Nephron progenitor cell (in vitro differentiated cells): Measurements from ENCODE around the gene CELF1.

Experiments
- DNase-seq: peaks from one replicate; pipeline ENCODE4 v3.0.0; 2021
- H3K27ac Mint-ChIP-seq: 2 replicates; pipeline ENCODE4 v1.8.0; 2021; ENCODE audit warnings: mild to moderate bottlenecking, moderate library complexity, mixed read lengths
- H3K27me3 Mint-ChIP-seq: 2 replicates; pipeline ENCODE4 v1.8.0; 2021; ENCODE audit warnings: mild to moderate bottlenecking, low read depth, mixed read lengths; ENCODE audit not compliant: poor library complexity
- H3K36me3 Mint-ChIP-seq: 2 replicates; pipeline ENCODE4 v1.8.0; 2021; ENCODE audit warnings: low read depth, mixed read lengths
- H3K4me1 Mint-ChIP-seq: 2 replicates; pipeline ENCODE4 v1.8.0; 2021; ENCODE audit warnings: mixed read lengths
- H3K4me3 Mint-ChIP-seq: 2 replicates; pipeline ENCODE4 v1.8.0; 2021; ENCODE audit warnings: mild to moderate bottlenecking, moderate library complexity, mixed read lengths
- H3K9me3 Mint-ChIP-seq: 2 replicates; pipeline ENCODE4 v1.8.0; 2021; ENCODE audit warnings: mild to moderate bottlenecking, moderate library complexity, mixed read lengths
- CTCF ChIP-seq: fragments of 200-600 bp; sonication (generic); IDR thresholded peaks from 2 replicates; pipeline ENCODE4 v1.5.0; 2021; ENCODE audit warnings: antibody characterized with exemption

Gene CELF1

GRCh38 chr11:47593492-47593933 lies 40.6 kb upstream of the CELF1 start:
- H3K9me3 Mint-ChIP-seq, result no peaks in the 10 kb centered on the region
- peaks cover 8% of the 10 kb centered on the region for H3K36me3 Mint-ChIP-seq
- H3K4me1 Mint-ChIP-seq, result peaks cover 56% of the 10 kb centered on the region
- no peak for TF ChIP-seq CTCF
- no peak for DNase-seq
- H3K27me3 Mint-ChIP-seq, result peaks cover 26% of the 10 kb centered on the region
- peak overlapping the region; percentile 85 for H3K27ac Mint-ChIP-seq
- peak overlapping the region; percentile 92 for H3K4me3 Mint-ChIP-seq

- Mint-ChIP-seq H3K9me3 (no peaks in the 10 kb centered on the region), H3K36me3 (peaks cover 11% of the 10 kb centered on the region), H3K4me1 (peaks cover 58% of the 10 kb centered on the region), H3K4me3 (peak overlapping the region; percentile 92), H3K27ac (no peak overlapping the region), H3K27me3 (peaks cover 26% of the 10 kb centered on the region)
- DNase-seq, result no peak
- no peak for TF ChIP-seq CTCF
These were observed 40.0 kb upstream of the CELF1 start for GRCh38 chr11:47592970-47593369.

GRCh38 chr11:47592251-47592650 lies 39.3 kb upstream of the CELF1 start:
- peak overlapping the region; percentile 99 for H3K27ac Mint-ChIP-seq
- peaks cover 11% of the 10 kb centered on the region for H3K36me3 Mint-ChIP-seq
- DNase-seq, result no peak
- H3K27me3 Mint-ChIP-seq, result peaks cover 26% of the 10 kb centered on the region
- H3K9me3 Mint-ChIP-seq, result no peaks in the 10 kb centered on the region
- no peak for TF ChIP-seq CTCF
- H3K4me3 Mint-ChIP-seq, result peak overlapping the region; percentile 92
- H3K4me1 Mint-ChIP-seq, result peaks cover 63% of the 10 kb centered on the region

GRCh38 chr11:47591764-47592163 lies 38.8 kb upstream of the CELF1 start:
- Mint-ChIP-seq H3K27ac (peak overlapping the region; percentile 99), H3K9me3 (no peaks in the 10 kb centered on the region), H3K4me3 (peak overlapping the region; percentile 92), H3K4me1 (peaks cover 64% of the 10 kb centered on the region), H3K27me3 (peaks cover 26% of the 10 kb centered on the region), H3K36me3 (peaks cover 11% of the 10 kb centered on the region)
- DNase-seq, result peak; percentile 39
- TF ChIP-seq CTCF, result no peak

GRCh38 chr11:47589977-47590861 lies 37.3 kb upstream of the CELF1 start:
- H3K27me3 Mint-ChIP-seq, result peaks cover 26% of the 10 kb centered on the region
- no peak for DNase-seq
- H3K36me3 Mint-ChIP-seq, result peaks cover 14% of the 10 kb centered on the region
- no peak overlapping the region for H3K27ac Mint-ChIP-seq
- H3K9me3 Mint-ChIP-seq, result no peaks in the 10 kb centered on the region
- TF ChIP-seq CTCF, result no peak
- H3K4me3 Mint-ChIP-seq, result no peak overlapping the region
- H3K4me1 Mint-ChIP-seq, result peaks cover 60% of the 10 kb centered on the region

GRCh38 chr11:47589584-47589976 lies 36.6 kb upstream of the CELF1 start:
- no peak for TF ChIP-seq CTCF
- no peak for DNase-seq
- peaks cover 24% of the 10 kb centered on the region for H3K27me3 Mint-ChIP-seq
- H3K4me3 Mint-ChIP-seq, result no peak overlapping the region
- H3K36me3 Mint-ChIP-seq, result peaks cover 20% of the 10 kb centered on the region
- H3K27ac Mint-ChIP-seq, result no peak overlapping the region
- H3K4me1 Mint-ChIP-seq, result peaks cover 56% of the 10 kb centered on the region
- H3K9me3 Mint-ChIP-seq, result no peaks in the 10 kb centered on the region
